NB4 (cell line): ENCODE results near the gene SOX9.

Experiments used
- CTCF ChIP-seq: IDR thresholded peaks from one replicate; pipeline ENCODE4 v1.5.1; 2012; ENCODE audit warnings: low read depth, low read length
- POLR2A ChIP-seq: IDR thresholded peaks from 2 replicates; pipeline ENCODE4 v1.6.1; 2011; ENCODE audit warnings: mild to moderate bottlenecking; ENCODE audit not compliant: insufficient read length; ENCODE audit errors: extremely low read depth

DNA sequence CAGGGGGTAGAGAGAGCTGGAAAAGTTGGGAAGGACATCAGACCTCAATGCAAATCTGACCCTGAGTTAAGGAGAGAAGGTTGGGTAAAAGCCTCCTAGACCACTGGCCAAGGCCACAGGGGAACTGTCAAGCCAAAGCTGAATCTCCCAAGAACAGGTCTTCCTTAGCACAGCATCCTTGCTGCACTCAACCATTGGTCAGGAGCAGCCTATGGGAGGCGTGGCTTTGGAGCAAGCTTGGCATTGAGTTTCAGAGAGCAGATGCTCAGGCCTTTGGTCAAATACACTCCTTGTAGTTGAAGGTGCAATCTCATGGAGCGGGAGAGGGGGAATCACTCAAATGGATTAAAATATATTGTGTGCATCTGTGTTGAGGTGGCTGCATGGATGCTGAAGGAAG, 21.8 kb downstream of the SOX9 start:
- TF ChIP-seq CTCF (no peak), POLR2A (no peak)
